HG03025 (cell line): ENCODE results near the gene AS3MT.
"Not testable (repeated sequence)": the region's sequence is repeated elsewhere in the genome, so short reads cannot be mapped to it uniquely, and the experiment has no call there.

Source experiments
- ATAC-seq: cut with Tn5 transposase; IDR thresholded peaks from one replicate; pipeline ENCODE4 v1.9.1; 2021; ENCODE audit warnings: mild to moderate bottlenecking, moderate library complexity; ENCODE audit not compliant: unreplicated experiment, low FRiP score

AS3MT gene

DNA sequence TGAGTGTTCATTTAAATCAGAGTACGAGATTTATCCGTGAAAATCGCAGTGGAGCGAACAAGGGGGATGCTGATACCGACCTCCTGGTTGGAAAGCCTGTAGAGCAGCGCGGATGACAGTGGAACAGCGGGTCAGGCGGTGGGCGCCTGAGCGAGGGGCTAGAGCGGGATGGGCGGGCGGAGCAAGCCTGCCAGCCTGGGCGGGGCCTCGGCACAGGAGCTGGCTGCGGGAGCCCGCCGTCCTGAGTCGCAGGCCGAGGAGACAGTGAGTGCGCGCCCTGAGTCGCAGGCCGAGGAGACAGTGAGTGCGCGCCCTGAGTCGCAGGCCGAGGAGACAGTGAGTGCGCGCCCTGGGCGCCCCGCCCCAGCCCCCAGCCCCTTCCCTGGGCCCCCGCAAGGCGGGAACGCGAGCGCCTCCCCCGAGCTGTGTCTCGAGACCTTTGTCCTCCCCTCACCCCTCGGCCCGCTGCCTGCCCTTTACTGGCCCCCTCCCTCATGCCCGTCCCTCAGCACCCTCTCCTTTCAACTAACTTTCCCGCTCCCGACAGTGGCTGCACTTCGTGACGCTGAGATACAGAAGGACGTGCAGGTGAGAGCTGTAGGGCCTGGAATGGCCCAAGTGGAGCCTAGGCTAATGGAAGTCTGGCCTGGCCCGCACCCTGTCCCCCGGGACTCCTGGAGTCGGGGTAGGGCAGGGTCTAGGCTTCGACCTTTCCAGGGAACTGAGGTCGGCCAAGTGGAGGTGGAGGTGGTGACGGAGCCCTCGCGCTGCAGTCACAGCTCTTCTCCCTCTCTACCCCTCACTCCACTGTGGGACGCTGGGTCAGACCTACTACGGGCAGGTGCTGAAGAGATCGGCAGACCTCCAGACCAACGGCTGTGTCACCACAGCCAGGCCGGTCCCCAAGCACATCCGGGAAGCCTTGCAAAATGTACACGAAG lies at the start of gene AS3MT:
Gene AS3MT, plus strand, starts transcription at position 213 of the 941 bp plus-strand sequence. Its CDS starts 123 bp downstream, at position 336.
- ATAC-seq, result no peak

- ATAC-seq, result not testable (repeated sequence)
Observed at GRCh38 chr10:102820008-102820407, 49.3 kb upstream of the AS3MT start.

DNA sequence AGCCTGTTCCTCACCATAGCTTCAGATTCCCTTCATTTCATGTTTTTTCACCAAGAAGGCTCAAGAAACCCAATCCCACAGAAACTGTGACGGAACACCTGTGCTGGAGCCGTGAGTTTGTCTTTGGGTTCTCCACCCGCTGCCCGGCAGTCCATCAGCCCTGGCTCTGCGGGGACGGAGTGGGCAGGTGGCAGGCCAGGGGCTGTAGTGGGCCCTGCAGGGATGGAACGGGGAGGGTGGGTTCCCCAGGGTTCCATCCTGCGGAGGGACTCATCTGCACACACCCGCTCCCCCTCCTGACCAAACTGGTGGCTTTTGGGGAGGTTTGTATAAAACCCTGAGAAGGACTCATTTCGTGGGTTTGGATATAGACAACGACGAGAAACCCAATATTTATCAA lies 47.0 kb upstream of the AS3MT start:
- ATAC-seq, result no peak

DNA sequence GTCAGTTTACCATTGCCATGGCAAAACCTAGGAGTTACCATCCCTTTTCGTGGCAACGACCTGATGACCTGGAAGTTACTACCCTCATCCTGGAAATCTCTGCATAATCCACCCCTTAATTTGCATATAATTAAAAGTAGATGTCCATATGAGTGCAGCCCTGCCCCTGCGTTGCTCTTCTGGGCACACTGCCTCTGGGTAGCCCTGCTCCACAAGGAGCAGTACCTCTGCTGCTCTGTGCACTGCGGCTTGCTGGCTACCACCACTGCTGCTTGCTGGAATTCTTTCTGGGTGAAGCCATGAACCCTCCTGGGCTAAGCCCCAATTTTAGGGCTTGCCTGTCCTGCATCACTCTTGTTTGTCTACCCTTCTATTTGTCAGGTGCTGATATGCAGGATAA lies 44.6 kb upstream of the AS3MT start:
- ATAC-seq, result no peak

DNA sequence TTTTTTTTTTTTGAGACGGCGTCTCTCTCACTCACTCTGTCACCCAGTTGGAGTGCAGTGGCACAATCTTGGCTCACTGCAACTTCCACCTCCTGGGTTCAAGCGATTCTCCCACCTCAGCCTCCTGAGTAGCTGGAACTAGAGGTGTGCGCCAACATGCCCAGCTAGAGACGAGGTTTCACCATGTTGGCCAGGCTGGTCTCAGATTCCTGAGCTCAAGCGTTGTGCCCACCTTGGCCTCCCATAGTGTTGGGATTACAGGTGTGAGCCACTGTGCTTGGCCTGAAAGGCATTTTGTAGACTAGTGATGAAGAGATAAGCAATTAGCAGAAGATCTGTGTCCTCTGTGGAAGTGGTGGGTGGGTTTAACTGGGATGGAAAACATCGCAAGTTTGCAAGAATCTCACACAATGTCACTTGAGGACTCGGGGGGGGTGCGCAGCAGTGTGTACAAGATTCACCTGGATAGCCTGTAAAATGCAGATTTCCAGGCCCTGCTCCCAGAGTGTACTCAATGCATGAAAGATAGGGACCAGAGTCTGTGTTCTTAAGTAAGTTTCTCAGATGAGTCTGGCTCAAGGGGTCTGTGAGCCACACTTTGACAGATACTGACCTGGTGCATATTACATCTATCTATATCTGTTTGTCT lies 43.0 kb upstream of the AS3MT start:
- no peak for ATAC-seq

DNA sequence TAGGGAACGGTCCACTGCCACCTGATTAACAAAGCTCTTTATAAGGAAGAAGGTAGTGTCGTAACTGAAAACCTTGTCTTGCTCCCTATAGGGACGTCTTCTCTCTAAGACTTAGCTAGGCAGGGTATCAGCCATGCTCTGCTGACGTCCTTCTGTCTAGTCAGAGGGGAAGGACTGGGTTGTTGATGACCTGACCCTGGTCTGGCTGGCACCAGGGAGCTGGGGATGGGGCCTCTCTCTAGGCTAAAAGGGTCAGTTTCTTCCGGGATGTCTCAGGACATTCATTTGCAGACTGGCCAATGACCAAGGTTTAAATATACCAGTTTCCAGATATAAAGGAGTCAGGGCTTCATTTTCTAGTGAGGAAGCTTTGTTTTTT lies 41.7 kb upstream of the AS3MT start:
- no peak for ATAC-seq

GRCh38 chr10:102831322-102832071 lies 37.8 kb upstream of the AS3MT start:
- ATAC-seq, result no peak

- no peak for ATAC-seq
Observed at GRCh38 chr10:102832248-102832647, 37.0 kb upstream of the AS3MT start.

GRCh38 chr10:102832987-102833386 lies 36.3 kb upstream of the AS3MT start:
- no peak for ATAC-seq

DNA sequence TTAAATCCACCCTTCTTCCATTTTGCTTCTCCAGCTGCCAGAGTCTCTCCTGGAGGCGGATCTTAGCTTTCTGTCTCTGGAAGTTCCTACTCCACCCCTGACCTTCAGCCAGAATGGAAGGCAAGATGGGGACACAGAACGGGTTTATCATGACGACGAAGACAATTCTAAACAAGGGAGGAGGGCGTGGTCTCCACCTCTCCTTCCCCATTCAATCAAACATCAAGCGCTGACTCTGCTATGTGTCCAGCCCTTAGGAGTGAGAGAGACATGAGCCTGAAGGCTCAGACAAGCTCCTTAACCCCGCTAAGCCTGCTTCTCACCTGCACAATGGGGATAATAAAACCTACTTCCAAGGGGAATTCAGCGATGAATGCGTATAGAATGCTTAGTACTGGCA lies 35.1 kb upstream of the AS3MT start:
- no peak for ATAC-seq

DNA sequence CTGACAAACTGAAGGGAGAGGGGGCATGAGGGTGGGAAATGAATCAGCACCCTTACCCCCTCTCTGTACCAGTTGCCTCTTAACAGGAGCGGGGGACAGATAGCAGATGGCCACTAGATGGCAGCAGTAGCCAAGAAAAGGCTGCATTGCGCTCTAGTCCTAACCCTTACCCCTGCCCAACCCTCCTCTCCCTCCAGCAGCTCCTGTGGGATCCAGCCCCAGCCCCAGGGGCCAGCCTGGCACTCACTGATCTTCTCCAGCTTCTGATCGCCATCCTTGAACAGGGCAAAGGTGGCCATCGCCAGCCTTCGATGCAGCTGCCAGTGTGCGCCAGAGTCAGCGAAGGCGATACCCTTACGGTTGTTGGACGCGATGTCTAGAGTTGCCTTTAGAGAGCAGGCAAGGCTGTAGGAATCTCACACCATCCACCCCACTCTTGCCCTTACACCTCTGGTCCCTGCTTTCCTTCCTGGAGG lies 34.2 kb upstream of the AS3MT start:
- ATAC-seq, result no peak

- no peak for ATAC-seq
Observed at GRCh38 chr10:102837230-102837721, 32.0 kb upstream of the AS3MT start, which contains the start of gene CYP17A1. Gene CYP17A1 (minus strand): TSS chr10:102837413. CDS start chr10:102837361, 52 bp downstream.

GRCh38 chr10:102838276-102838927 lies 30.9 kb upstream of the AS3MT start:
- not testable (repeated sequence) for ATAC-seq

DNA sequence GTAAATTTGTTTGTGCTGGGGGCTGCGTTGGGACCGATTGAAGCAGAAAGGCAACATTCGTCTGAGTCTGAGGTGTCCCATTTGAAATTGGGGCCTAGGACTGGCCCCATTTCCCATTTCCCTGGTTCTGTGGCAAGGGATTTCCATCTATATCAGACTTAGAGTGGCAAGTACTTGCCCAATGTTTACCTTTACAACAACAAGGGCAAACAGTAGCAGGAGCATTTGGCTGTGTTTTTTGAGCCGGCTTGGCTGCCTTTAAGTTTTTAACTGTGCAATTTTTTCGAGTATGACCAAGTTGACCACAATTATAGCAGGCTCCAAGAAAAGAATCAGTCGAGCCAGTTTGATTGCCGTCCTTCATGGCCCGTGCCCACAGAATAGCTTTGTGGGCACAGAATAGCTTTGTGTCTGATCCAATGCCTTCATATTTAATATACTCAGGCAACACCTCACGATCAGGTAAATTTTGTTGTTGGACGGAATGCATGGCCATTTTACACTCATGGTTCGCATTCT lies 27.4 kb upstream of the AS3MT start:
- ATAC-seq, result no peak

GRCh38 chr10:102843139-102843538 lies 26.1 kb upstream of the AS3MT start:
- not testable (repeated sequence) for ATAC-seq

DNA sequence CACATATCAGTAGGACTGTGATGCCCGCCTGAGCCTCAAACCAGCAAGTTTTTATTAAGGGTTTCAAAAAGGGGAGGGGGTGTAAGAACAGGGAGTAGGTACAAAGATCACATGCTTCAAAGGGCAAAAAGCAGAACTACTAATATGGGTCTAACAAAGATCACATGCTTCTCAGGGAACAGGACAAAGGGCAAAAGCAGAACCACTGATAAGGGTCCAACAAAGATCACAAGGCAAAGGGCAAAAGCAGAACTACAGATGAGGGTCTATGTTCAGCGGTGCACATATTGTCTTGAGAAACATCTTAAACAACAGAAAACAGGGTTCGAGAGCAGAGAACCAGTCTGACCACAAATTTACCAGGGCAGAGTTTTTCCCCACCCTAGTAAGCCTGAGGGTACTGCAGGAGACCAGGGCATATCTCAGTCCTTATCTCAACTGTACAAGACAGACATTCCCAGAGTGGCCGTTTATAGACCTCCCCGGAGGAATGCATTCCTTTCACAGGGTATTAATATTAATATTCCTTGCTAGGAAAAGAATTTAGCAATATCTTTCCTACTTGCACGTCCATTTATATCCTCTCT lies 25.0 kb upstream of the AS3MT start:
- ATAC-seq, result not testable (repeated sequence)

- ATAC-seq, result no peak
Observed at GRCh38 chr10:102845352-102845902, 23.8 kb upstream of the AS3MT start.

DNA sequence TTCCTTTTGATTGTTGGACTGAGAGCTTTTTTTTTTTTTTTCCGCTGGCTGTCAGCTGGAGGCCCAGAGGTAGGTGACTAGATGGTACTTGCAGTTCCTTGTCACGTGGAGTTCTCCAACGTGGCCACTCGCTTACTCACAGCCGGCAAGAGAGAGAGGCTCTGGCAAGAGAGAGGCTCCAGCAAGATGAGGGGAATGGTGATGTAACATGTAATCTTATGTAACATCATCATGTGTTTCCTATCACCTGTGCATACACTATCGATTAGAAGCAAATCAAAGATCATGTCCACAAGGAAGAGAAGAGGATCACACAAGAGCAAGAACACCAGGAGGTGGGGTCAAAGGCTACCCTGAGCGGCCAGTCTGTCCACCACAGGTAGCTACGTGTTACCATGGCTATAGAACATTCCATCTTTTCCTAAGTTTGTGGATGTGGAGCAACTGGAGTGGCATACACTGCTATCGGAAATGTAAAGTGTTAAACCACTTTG lies 19.2 kb upstream of the AS3MT start:
- no peak for ATAC-seq

DNA sequence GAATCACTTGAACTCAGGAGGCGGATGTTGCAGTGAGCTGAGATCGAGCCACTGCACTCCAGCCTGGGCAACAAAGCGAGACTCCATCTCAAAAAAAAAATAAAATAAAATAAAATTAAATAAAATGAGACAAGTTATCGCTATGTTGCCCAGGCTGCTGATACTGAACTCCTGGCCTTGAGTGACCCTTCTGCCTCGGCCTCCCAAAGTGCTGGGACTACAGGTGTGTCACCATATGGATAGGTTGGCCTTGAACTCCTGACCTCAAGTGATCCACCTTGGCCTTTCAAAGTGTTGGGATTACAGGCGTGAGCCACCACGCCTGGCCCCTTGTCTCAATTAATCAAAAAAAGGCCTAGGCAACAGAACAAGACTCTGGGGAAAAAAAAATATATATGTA lies 16.0 kb upstream of the AS3MT start:
- not testable (repeated sequence) for ATAC-seq
